Bronchial epithelial cell (primary cell): Measurements from ENCODE around the gene HOXA2. TPM values are rescaled to one million over a fixed set of nuclear protein-coding genes. Genes with fewer than 3 reads are reported as not detected.
A peak's percentile ranks its signal among the peaks of the same experiment; 100 is the strongest.

Source experiments
- DNase-seq: peaks from one replicate; pipeline ENCODE4 v3.0.0-alpha.2; 2010; ENCODE audit warnings: low read depth
- FAIRE-seq: peaks from 2 replicates; lab custom pipeline; 2011; peaks lifted over from hg19 to GRCh38; lab: Jason Lieb, UNC
- H3K27me3 ChIP-seq: 2 replicates; pipeline ENCODE4 v1.5.1; 2011; ENCODE audit warnings: low read length; ENCODE audit not compliant: control insufficient read depth, insufficient read depth
- H3K36me3 ChIP-seq: 2 replicates; pipeline ENCODE4 v1.5.1; 2011; ENCODE audit warnings: low read length; ENCODE audit not compliant: control insufficient read depth, insufficient read depth
- H3K4me3 ChIP-seq: 2 replicates; pipeline ENCODE4 v1.5.1; 2011; ENCODE audit warnings: mild to moderate bottlenecking, low read depth, low read length, control low read depth
- CTCF ChIP-seq: IDR thresholded peaks from 2 replicates; pipeline ENCODE4 v1.5.1; 2011; ENCODE audit warnings: mild to moderate bottlenecking, moderate library complexity, low read length, control low read depth, inconsistent platforms; ENCODE audit not compliant: insufficient read depth, severe bottlenecking
- total RNA-seq: library from RNA; depleted of rRNA; stranded (reverse); fragments of >200 nt; gene quantifications from 2 replicates; pipeline ENCODE4 v1.2.1, GENCODE V29; 2014

HOXA2 gene
- total RNA-seq, 1 donor from 2014 or later, result not detected

DNA sequence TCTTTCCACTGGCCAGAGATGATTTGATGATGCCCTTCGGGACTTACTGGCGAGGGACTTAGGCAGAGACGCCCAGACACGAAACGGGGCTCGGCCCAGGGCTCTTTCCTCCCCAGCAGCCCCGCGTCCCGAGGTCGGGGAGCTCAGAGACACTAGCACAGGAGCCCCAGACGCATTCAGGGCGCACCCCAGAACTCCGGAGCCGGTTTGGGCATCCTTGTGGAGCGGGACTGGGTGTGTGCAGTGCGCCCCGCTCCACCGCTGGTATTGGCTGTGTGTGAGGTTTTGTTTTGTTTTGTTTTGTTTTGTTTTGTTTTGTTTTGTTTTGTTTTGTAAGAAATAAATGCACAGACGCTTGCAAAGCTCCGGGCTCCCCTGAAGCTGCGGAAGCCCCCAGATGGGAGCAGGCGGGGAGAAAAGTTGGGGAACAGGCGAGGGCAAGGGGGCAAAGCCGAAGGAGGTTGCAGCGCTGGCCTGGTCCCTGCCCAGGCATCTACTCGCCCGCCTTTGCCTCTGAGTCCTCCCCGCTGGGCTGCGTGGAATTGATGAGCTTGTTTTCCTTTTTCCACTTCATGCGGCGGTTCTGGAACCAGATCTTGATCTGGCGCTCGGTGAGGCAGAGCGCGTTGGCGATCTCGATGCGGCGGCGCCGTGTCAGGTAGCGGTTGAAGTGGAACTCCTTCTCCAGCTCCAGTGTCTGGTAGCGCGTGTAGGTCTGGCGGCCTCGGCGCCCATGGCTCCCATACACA, 42.9 kb upstream of the HOXA2 start:
- no peak for FAIRE-seq
- TF ChIP-seq CTCF, result no peak
- DNase-seq, result no peak
- no peaks in the 10 kb centered on the region for H3K36me3 ChIP-seq
- no peak overlapping the region for H3K4me3 ChIP-seq
- peaks cover 87% of the 10 kb centered on the region for H3K27me3 ChIP-seq

GRCh38 chr7:27144781-27145164, 42.3 kb upstream of the HOXA2 start:
- DNase-seq (no peak), FAIRE-seq (no peak)
- no peak for TF ChIP-seq CTCF
- H3K4me3 ChIP-seq, result no peak overlapping the region
- peaks cover 88% of the 10 kb centered on the region for H3K27me3 ChIP-seq
- H3K36me3 ChIP-seq, result no peaks in the 10 kb centered on the region

DNA sequence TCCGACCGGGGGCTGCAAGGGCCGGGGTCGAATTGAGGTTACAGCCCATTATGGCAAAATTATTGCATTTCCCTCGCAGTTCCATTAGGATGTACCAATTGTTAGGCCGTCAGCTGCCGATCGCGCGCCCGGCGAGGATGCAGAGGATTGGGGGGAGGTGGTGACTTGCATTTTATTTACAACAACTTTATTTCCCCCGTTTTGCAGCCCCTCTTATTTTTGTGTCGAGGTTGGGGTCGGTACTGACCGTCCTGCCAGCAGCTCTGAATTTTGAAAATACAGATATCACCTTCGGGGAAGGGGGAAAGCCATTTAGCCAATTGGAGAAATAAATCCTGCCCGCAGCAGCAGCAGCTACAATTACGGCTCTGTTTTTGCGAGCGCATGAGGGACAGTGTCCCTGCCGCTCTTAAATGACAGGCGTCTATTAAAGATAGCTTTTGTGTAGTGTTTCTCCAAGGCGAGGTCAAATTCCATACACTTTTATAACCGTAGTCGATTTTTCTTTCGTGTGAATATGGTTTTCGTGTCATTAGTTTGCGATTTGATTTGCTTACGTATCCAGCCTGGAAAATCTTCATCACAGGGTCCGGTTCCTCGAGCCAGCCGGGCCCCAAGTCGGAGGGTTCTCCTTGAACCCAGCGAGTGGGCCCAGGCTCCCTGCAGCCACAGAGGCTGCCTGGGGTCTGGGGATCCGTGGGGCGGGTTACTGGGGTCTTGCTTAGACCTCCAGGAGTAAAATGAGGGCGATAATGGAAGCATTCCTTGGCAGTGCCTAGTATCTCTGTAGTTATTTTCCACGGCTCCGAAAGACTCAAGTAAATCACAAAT, 41.7 kb upstream of the HOXA2 start:
- Histone ChIP-seq H3K27me3 (peaks cover 87% of the 10 kb centered on the region), H3K36me3 (no peaks in the 10 kb centered on the region), H3K4me3 (no peak overlapping the region)
- FAIRE-seq (no peak), DNase-seq (no peak)
- no peak for TF ChIP-seq CTCF

- no peak for FAIRE-seq
- peak; percentile 9 for DNase-seq
- Histone ChIP-seq H3K4me3 (no peak within 1 kb of the TSS), H3K27me3 (peaks cover 88% of the 10 kb centered on the region), H3K36me3 (no peaks in the 10 kb centered on the region)
- peak; percentile 38 for TF ChIP-seq CTCF
These were observed 40.8 kb upstream of the HOXA2 start, which contains the start of gene HOXA5 for GRCh38 chr7:27143023-27143949. Gene HOXA5, minus strand, starts transcription at chr7:27143681. Its CDS starts 74 bp downstream, at chr7:27143607.

DNA sequence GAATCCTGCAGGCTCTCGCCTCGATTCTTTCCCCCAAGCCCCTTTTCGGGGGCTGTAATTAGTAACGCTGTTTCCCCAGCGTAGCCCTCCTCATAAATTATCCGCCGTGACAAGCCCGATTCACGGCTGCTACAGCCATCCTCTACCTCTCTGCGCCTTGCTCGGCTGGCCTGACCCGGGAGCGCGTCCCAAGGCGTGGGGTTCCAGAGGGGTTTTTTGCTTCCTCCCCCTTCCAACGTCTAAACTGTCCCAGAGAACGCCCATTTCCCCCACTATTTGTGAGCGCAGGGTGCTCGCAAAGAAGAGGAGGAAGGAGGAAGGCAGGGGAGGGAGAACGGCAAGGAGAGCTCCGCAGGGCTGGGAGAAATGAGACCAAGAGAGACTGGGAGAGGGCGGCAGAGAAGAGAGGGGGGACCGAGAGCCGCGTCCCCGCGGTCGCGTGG, 40.1 kb upstream of the HOXA2 start:
- DNase-seq (no peak), FAIRE-seq (no peak)
- Histone ChIP-seq H3K27me3 (peaks cover 87% of the 10 kb centered on the region), H3K36me3 (no peaks in the 10 kb centered on the region), H3K4me3 (no peak overlapping the region)
- no peak for TF ChIP-seq CTCF
